HepG2 (cell line): ENCODE data around the gene RILP. TPM values are rescaled to one million over a fixed set of nuclear protein-coding genes. Genes with fewer than 3 reads are reported as not detected.

Experiments used
- polyA plus RNA-seq, 8 experiments: library from polyadenylated mRNA; depleted of rRNA in 3 of 8; stranded (reverse) in 7 of 8; unstranded in 1 of 8; fragments of >200 nt; fragmentation: Illumina TruSeq in 4 of 8; extraction: Trizol in 4 of 8; gene quantifications; 2 replicates each; pipeline versions ENCODE4 v1.2.1 to v1.2.3, GENCODE V29; 2011 to 2016; ENCODE audit warnings: low read depth in 4 of 8, missing spikeins in 1 of 8, mixed read lengths in 1 of 8; ENCODE audit not compliant: insufficient read depth in 1 of 8
- small RNA-seq, 3 experiments: library from RNA; depleted of rRNA; stranded (forward); fragments of <200 nt; gene quantifications; one replicate each; pipeline ENCODE3, GENCODE V24; 2012; ENCODE audit warnings: low read depth in 2 of 3, low replicate concordance in 1 of 3; ENCODE audit not compliant: insufficient read length in 3 of 3, insufficient read depth in 2 of 3
- total RNA-seq, 5 experiments: library from RNA; depleted of rRNA; stranded (reverse); fragments of >200 nt; fragmentation: Illumina TruSeq; extraction: Trizol; gene quantifications; 2 replicates each; pipeline ENCODE4 v1.2.3, GENCODE V29; 2016; ENCODE audit warnings: low read depth in 1 of 5

Gene RILP
- total and polyA plus RNA-seq, 2 of the 13 experiments (the other 11 are each of a cell fraction or from before 2014, with no cell fraction given) = 6.6 to 8.1 TPM

Small RNA genes within 50 kb of the gene (small RNA-seq; reads per million reads assigned to genes)
- 0 reads per million in 3 experiments for gene RN7SL105P

Other genes with a start within 250 kb of the RILP start
- 256 and 504 TPM in 2 replicates for gene YWHAE, start 249.6 kb downstream of the RILP start, total RNA-seq (2016; rRNA removed; fragmentation: Illumina TruSeq; extraction: Trizol)
- 249 and 335 TPM in 2 replicates for gene YWHAE, start 249.6 kb downstream of the RILP start, polyA plus RNA-seq (2011; rRNA removed)
- 54.2 and 66.2 TPM in 2 replicates for gene CRK, start 193.6 kb downstream of the RILP start, total RNA-seq (2016; rRNA removed; fragmentation: Illumina TruSeq; extraction: Trizol)
- 42.3 and 47.4 TPM in 2 replicates for gene CRK, start 193.6 kb downstream of the RILP start, polyA plus RNA-seq (2011; rRNA removed)
- 22.7 and 27.9 TPM in 2 replicates for gene MYO1C, start 157.2 kb downstream of the RILP start, total RNA-seq (2016; rRNA removed; fragmentation: Illumina TruSeq; extraction: Trizol)
- 40.8 and 59.8 TPM in 2 replicates for gene MYO1C, start 157.2 kb downstream of the RILP start, polyA plus RNA-seq (2011; rRNA removed)
- 4.3 and 4.8 TPM in 2 replicates for gene INPP5K, start 133.3 kb downstream of the RILP start, total RNA-seq (2016; rRNA removed; fragmentation: Illumina TruSeq; extraction: Trizol)
- 9.3 and 9.6 TPM in 2 replicates for gene INPP5K, start 133.3 kb downstream of the RILP start, polyA plus RNA-seq (2011; rRNA removed)
- 14.3 and 15.5 TPM in 2 replicates for gene PITPNA, start 87.1 kb downstream of the RILP start, total RNA-seq (2016; rRNA removed; fragmentation: Illumina TruSeq; extraction: Trizol)
- gene PITPNA, start 87.1 kb downstream of the RILP start, polyA plus RNA-seq (2011; rRNA removed) = 20.7 and 23.7 TPM in 2 replicates
- gene SLC43A2, start 21.0 kb downstream of the RILP start, total RNA-seq (2016; rRNA removed; fragmentation: Illumina TruSeq; extraction: Trizol) = 3.3 and 7.3 TPM in 2 replicates
- 20.0 and 26.7 TPM in 2 replicates for gene SLC43A2, start 21.0 kb downstream of the RILP start, polyA plus RNA-seq (2011; rRNA removed)
- 0.24 TPM in 1 of 2 replicates, not detected in the other for gene SCARF1, start 4.1 kb downstream of the RILP start, total RNA-seq (2016; rRNA removed; fragmentation: Illumina TruSeq; extraction: Trizol)
- 0.71 and 0.72 TPM in 2 replicates for gene SCARF1, start 4.1 kb downstream of the RILP start, polyA plus RNA-seq (2011; rRNA removed)
- 112 and 318 TPM in 2 replicates for gene PRPF8, start 35.0 kb upstream of the RILP start, total RNA-seq (2016; rRNA removed; fragmentation: Illumina TruSeq; extraction: Trizol)
- gene PRPF8, start 35.0 kb upstream of the RILP start, polyA plus RNA-seq (2011; rRNA removed) = 179 and 195 TPM in 2 replicates
- 0.84 and 1.1 TPM in 2 replicates for gene TLCD2, start 60.5 kb upstream of the RILP start, total RNA-seq (2016; rRNA removed; fragmentation: Illumina TruSeq; extraction: Trizol)
- 0.90 and 1.2 TPM in 2 replicates for gene TLCD2, start 60.5 kb upstream of the RILP start, polyA plus RNA-seq (2011; rRNA removed)
- gene WDR81, start 74.8 kb upstream of the RILP start, total RNA-seq (2016; rRNA removed; fragmentation: Illumina TruSeq; extraction: Trizol) = 12.5 and 16.7 TPM in 2 replicates
- gene WDR81, start 74.8 kb upstream of the RILP start, polyA plus RNA-seq (2011; rRNA removed) = 9.1 and 15.1 TPM in 2 replicates
- 123 and 309 TPM in 2 replicates for gene SERPINF2, start 93.0 kb upstream of the RILP start, total RNA-seq (2016; rRNA removed; fragmentation: Illumina TruSeq; extraction: Trizol)
- gene SERPINF2, start 93.0 kb upstream of the RILP start, polyA plus RNA-seq (2011; rRNA removed) = 548 and 871 TPM in 2 replicates
- gene SERPINF1, start 112.2 kb upstream of the RILP start, total RNA-seq (2016; rRNA removed; fragmentation: Illumina TruSeq; extraction: Trizol) = 418 and 853 TPM in 2 replicates
- 2,101 and 2,733 TPM in 2 replicates for gene SERPINF1, start 112.2 kb upstream of the RILP start, polyA plus RNA-seq (2011; rRNA removed)
- gene SMYD4, start 180.0 kb upstream of the RILP start, total RNA-seq (2016; rRNA removed; fragmentation: Illumina TruSeq; extraction: Trizol) = 9.8 and 11.3 TPM in 2 replicates
- gene SMYD4, start 180.0 kb upstream of the RILP start, polyA plus RNA-seq (2011; rRNA removed) = 7.4 and 7.9 TPM in 2 replicates
- 13.9 and 53.3 TPM in 2 replicates for gene RPA1, start 180.1 kb upstream of the RILP start, total RNA-seq (2016; rRNA removed; fragmentation: Illumina TruSeq; extraction: Trizol)
- 25.6 and 37.6 TPM in 2 replicates for gene RPA1, start 180.1 kb upstream of the RILP start, polyA plus RNA-seq (2011; rRNA removed)